ENCODE results near the gene OR5B12. TPM values are rescaled to one million over a fixed set of nuclear protein-coding genes. Genes with fewer than 3 reads are reported as not detected.

OR5B12 gene
- total and polyA plus RNA-seq, 2 of the 4 experiments (the other 2 are of a cell fraction): not detected

- Histone ChIP-seq H2AFZ (replicated peaks; ENCODE audit: low read length, poor library complexity) (no peak overlapping the region), H2AK9ac (replicated peaks; ENCODE audit: low read depth, low read length, poor library complexity) (no peak overlapping the region), H3K9me3 (ENCODE audit: control insufficient read depth, insufficient read depth, low read length) (peaks cover 5% of the 10 kb centered on the region; the same call in 1 of the 2 replicates), H3K4me3 (ENCODE audit: insufficient read depth, low read depth, low read length) (no peak overlapping the region), H3K4me2 (ENCODE audit: low read depth, low read length) (no peak overlapping the region), H2BK15ac (ENCODE audit: low read depth, low read length) (no peak overlapping the region), H3K56ac (ENCODE audit: extremely low read depth, insufficient read depth, low read length) (no peak overlapping the region), H3K23ac (ENCODE audit: low read depth, low read length) (no peak overlapping the region), H3K4me1 (ENCODE audit: control insufficient read depth, insufficient read depth, low read length) (peaks cover 2% of the 10 kb centered on the region; the same call in 1 of the 2 replicates), H3K27me3 (ENCODE audit: control insufficient read depth, insufficient read depth, low read length) (no peaks in the 10 kb centered on the region), H4K91ac (ENCODE audit: insufficient read depth, low read depth, low read length) (no peak overlapping the region), H2AK5ac (ENCODE audit: low read depth, low read length) (0 out of 2 replicates have a peak overlapping the region, but pooled peaks have one; percentile 33), H2BK120ac (ENCODE audit: low read depth, low read length) (peak overlapping the region; percentile 32; the same call in 1 of the 2 replicates), H3K9me1 (ENCODE audit: insufficient read depth, low read length) (no peaks in the 10 kb centered on the region), H3K4ac (ENCODE audit: low read depth, low read length) (no peak overlapping the region), H2BK20ac (ENCODE audit: low read depth, low read length) (no peak overlapping the region), H4K8ac (ENCODE audit: low read depth in 2 of 2, low read length in 2 of 2) (peak overlapping the region in 1 of 2 experiments; percentile 43; a peak in 2 of 4 replicates), H2BK5ac (ENCODE audit: low read depth, low read length, poor library complexity, severe bottlenecking) (peak overlapping the region; percentile 64), H3K18ac (ENCODE audit: low read depth, low read length) (peak overlapping the region; percentile 66; the same call in 1 of the 2 replicates), H3K9ac (ENCODE audit: low read depth, low read length) (no peak overlapping the region), H4K20me1 (ENCODE audit: insufficient read depth, low read length) (no peaks in the 10 kb centered on the region), H3K36me3 (ENCODE audit: control insufficient read depth, insufficient read depth, low read length) (no peaks in the 10 kb centered on the region), H3K79me1 (ENCODE audit: low read depth in 1 of 2, low read length in 2 of 2) (no peaks in the 10 kb centered on the region), H3K27ac (ENCODE audit: insufficient read depth, low read length) (peak overlapping the region; percentile 41; the same call in 1 of the 2 replicates), H3K14ac (replicated peaks; ENCODE audit: low read depth, low read length) (no peak overlapping the region), H4K5ac (ENCODE audit: low read depth, low read length) (peak overlapping the region; percentile 52; the same call in 1 of the 2 replicates)
- in situ Hi-C loops (cut with MboI; ENCODE audit: low sequenced_read_pairs) (no loop called here), dilution Hi-C loops (cut with HindIII; ENCODE audit: low sequenced_read_pairs, unreplicated experiment) (no loop called here), intact Hi-C loops (cut with micrococcal nuclease) (no loop called here)
- no peak for DNase-seq
- no peak for TF ChIP-seq RFX5 (IDR thresholded peaks at IDR 0.05; ENCODE audit: low read depth, low read length)
- TF ChIP-seq CEBPB (IDR thresholded peaks at IDR 0.05; ENCODE audit: low read depth, low read length): peak; percentile 64
- no CpG with 5 or more reads among the region's 3 CpGs for WGBS, 2 experiments (ENCODE audit: extremely low coverage in 2 of 2, insufficient read length in 1 of 2)
- CTCF ChIA-PET: no interaction called here
- peak; percentile 29; the same call in 1 of the 2 replicates for ATAC-seq (ENCODE audit: low read depth)
- BruUV-seq (replicated peaks): no TSS peak
- POLR2A ChIA-PET (ENCODE audit: unreplicated experiment): no interaction called here
Measured at GRCh38 chr11:58465690-58466089, 23.7 kb upstream of the OR5B12 start.

Data from IMR-90 (cell line).